ENCODE data around the gene TOX2.

TOX2 gene

GRCh38 chr20:44074252-44075151, 159.8 kb downstream of the TOX2 start:
- peak in 22 of 42 donors; percentile 8 to 67 (median 42) for DNase-seq
- intact Hi-C loops (cut with DNase I), result no loop called here

- intact Hi-C loops (cut with DNase I), result no loop called here
- peak in 6 of 42 donors; percentile 7 to 35 (median 22) for DNase-seq
Measured at GRCh38 chr20:44075191-44075949, 160.7 kb downstream of the TOX2 start.

GRCh38 chr20:44075950-44076232, 161.2 kb downstream of the TOX2 start:
- intact Hi-C loops (cut with DNase I), result no loop called here

DNA sequence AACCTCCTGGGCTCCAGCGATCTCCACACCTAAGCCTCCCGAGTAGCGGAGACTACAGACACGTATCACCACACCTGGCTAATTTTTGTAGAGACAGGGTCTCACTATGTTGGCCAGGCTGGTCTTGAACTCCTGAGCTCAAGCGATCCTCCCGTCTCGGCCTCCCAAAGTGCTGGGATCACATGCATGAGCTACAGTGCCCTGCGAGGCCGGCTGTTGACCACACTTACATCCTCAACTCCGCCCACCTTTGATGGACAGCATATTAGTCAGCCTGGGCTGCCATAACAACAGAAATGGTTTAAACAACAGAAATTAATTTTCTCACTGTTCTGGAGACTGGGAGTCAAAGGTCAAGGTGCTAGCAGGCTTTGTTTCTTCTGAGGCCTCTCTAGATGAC, 164.6 kb downstream of the TOX2 start:
- intact Hi-C loops (cut with DNase I), result no loop called here
- peak in 3 of 42 donors; percentile 7 to 27 (median 9) for DNase-seq

More at GRCh38 chr20:44075950-44076232, 161.2 kb downstream of the TOX2 start:
- peak in 1 of 42 donors; percentile 4 for DNase-seq

- peak in 1 of 42 donors; percentile 29 for DNase-seq
- intact Hi-C loops (cut with DNase I), result loop anchor here (5.0 to 10.0 kb wide), 2 partner anchors 328 to 635 kb away; no protein-coding TSS in a partner anchor
Measured at GRCh38 chr20:44080064-44080463, 165.4 kb downstream of the TOX2 start.

- intact Hi-C loops (cut with DNase I), result loop anchor here (5.0 to 10.0 kb wide), 2 partner anchors 328 to 636 kb away; no protein-coding TSS in a partner anchor
Measured at GRCh38 chr20:44080646-44081267, 166.1 kb downstream of the TOX2 start.

GRCh38 chr20:44081476-44081875, 166.8 kb downstream of the TOX2 start:
- peak in 2 of 42 donors; percentile 29 to 33 for DNase-seq
- intact Hi-C loops (cut with DNase I), result loop anchor here (5.0 to 10.0 kb wide), 2 partner anchors 329 to 637 kb away; no protein-coding TSS in a partner anchor

More at GRCh38 chr20:44080646-44081267, 166.1 kb downstream of the TOX2 start:
- peak in 41 of 42 donors; percentile 58 to 93 (median 81) for DNase-seq

- peak in 1 of 42 donors; percentile 32 for DNase-seq
- intact Hi-C loops (cut with DNase I), result loop anchor here (5.0 to 10.0 kb wide), 2 partner anchors 330 to 637 kb away; no protein-coding TSS in a partner anchor
Measured at GRCh38 chr20:44081888-44082287, 167.2 kb downstream of the TOX2 start.

GRCh38 chr20:44083220-44083933, 168.7 kb downstream of the TOX2 start:
- peak in 2 of 42 donors; percentile 32 for DNase-seq
- intact Hi-C loops (cut with DNase I), result loop anchor here (5.0 to 10.0 kb wide), 2 partner anchors 331 to 639 kb away; no protein-coding TSS in a partner anchor

GRCh38 chr20:44084439-44084838, 169.8 kb downstream of the TOX2 start:
- DNase-seq, result no peak
- intact Hi-C loops (cut with DNase I), result loop anchor here (5.0 to 10.0 kb wide), 2 partner anchors 332 to 640 kb away; no protein-coding TSS in a partner anchor

DNA sequence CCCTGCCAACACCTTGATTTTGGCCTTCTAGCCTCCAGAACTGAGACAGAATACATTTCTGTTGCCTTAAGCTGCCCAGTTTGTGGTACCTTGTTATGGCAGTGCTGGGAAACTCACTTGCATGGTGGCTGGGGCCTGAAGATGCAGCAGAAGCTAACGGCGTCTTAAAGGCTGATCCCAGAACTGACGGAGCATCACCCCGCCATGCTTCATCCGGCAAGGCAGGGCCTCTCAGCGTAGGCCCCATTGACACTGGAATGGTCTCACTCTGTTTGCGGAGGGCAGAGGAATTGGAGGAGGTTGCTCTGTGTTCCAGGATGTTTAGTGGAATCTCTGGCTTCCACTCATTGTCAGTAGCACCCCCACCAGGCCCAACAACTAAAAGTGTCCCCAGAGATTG, 170.2 kb downstream of the TOX2 start:
- intact Hi-C loops (cut with DNase I), result loop anchor here (5.0 to 10.0 kb wide), 2 partner anchors 333 to 640 kb away; no protein-coding TSS in a partner anchor
- DNase-seq, result peak in 1 of 42 donors; percentile 4

DNA sequence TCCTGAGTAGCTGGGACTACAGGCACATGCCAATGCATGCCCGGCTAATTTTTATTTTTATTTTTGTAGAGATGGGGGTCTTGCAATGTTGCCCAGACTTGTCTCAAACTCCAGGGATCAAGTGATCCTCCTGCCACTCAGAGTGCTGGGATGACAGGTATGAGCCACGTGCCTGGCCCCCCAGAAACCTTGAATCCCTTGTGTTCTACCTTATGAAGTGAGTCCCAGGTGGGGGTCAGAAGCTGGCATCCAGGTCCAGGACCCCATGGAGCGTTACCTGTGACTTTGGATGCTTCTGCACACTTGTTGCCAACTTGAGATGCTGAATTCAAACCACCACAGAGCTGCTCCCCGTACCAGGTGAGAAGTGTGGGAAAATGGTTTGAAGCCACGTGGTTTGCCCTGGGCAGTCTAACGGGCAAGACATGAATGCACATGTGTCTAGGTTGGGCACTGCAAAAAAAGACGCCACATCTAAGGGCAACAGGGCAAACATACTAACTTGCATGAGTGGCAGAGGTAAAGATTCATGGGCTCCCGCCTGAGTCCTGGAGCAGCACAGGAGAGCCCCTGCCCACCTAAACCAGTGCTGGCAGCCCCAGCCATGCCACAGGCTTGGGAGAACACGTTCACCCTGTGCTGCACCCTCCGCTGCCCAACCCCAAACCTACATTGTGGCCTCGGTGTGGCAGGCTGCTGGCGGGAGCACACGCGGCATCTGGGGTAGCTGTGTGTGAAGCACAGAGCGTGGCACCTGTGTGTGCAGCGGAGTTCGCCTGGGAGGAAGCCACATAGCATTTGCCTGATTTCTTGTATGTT, 171.2 kb downstream of the TOX2 start:
- peak in 1 of 42 donors; percentile 26 for DNase-seq
- intact Hi-C loops (cut with DNase I), result loop anchor here (10.0 kb wide), 1 partner anchor 641 kb away; no protein-coding TSS in a partner anchor

DNA sequence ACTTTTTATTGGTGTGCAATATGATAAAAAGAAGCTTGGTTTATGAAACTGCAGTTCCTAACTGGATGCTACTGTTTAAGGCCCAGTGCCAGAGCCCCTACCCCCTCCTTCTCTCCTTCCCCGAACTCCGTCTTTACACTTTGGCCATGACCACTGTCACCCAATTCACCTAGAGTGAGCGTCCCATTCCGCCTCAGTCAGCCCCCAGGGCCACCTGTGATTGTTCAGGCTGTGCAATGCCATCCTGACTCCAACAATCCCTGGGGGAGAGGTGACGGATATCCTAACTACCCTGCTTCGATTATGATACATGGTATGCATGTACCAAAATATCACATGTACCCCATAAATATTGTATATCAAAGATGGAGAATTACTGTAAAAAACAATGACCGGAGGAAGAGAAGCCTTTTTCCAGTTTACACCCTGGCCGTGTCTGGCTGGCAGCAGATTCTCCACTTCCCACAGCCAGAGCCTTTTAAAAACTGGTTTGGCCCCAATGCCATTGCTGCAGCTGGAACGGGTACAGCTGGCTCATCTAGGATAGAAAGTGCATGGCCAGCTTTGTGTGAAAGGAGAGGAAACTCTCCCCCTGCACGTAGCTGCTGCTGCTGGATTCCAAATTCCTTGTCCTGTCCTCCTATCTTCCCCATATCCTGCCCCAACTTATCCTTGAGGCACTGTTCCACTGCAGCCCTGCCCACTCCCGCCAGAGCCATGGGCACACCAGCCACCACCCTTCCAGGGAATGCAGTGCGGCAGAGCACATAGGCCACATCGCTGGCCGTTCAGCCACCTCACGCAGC, 172.6 kb downstream of the TOX2 start:
- peak in 3 of 42 donors; percentile 27 to 40 (median 34) for DNase-seq
- intact Hi-C loops (cut with DNase I), result loop anchor here (10.0 kb wide), 1 partner anchor 642 kb away; no protein-coding TSS in a partner anchor

- intact Hi-C loops (cut with DNase I), result loop anchor here (10.0 kb wide), 1 partner anchor 643 kb away; no protein-coding TSS in a partner anchor
Measured at GRCh38 chr20:44087857-44088120, 173.1 kb downstream of the TOX2 start.

DNA sequence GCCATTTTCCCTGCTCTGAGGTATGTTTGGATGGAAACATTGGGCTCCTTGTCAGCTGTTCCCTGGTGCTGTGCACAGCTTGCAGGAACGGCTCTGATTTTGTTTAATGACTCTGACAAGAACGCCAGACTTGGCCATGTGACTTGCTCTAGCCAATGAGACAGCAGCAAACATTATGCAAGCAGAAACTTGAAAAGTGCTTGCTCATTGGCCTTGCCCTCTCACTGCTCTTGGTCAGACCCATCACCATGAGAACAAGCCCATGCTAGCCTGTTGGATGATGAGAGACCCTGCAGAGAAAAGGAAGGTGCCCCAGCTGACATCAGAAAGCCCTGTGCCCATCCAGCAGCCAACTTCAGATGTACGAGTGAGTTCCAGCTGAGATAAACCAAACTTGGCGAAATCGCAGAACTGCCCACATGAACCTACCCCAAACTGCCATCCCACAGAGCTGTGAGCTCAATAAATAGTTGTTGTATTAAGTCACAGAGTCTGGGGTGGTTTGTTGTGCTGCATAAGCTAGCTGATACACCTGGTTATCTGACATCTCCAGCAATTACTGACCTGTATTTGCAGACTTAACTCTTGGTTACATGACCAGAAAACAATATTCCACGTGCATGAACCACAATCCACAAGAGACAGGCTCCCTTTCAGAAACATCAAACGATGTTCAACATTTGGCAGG, 175.5 kb downstream of the TOX2 start:
- peak in 3 of 42 donors; percentile 34 to 50 (median 45) for DNase-seq
- intact Hi-C loops (cut with DNase I), result loop anchor here (10.0 kb wide), 1 partner anchor 645 kb away; no protein-coding TSS in a partner anchor

More at GRCh38 chr20:44087857-44088120, 173.1 kb downstream of the TOX2 start:
- no peak for DNase-seq

DNA sequence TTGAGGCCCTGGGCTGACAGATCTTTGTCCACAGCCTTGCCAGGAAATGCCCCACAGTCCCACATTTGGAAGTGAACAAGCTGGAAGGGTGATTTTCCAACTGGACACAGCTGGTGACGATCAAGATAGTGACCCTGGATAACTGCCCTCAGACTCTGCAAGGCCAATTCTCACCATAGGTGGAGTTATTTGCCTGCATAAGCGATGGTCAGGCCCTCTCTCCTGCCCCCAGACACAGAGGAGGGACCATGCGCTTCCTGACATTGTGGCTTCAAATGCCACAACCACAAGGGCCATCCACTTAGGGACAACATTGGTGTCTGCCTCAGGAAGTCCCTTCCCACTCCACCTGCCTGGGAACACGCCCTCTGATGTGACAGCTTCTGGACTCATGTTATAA, 176.4 kb downstream of the TOX2 start:
- DNase-seq, result no peak
- intact Hi-C loops (cut with DNase I), result no loop called here
